Measurements from ENCODE around the gene TECPR1.

DNA sequence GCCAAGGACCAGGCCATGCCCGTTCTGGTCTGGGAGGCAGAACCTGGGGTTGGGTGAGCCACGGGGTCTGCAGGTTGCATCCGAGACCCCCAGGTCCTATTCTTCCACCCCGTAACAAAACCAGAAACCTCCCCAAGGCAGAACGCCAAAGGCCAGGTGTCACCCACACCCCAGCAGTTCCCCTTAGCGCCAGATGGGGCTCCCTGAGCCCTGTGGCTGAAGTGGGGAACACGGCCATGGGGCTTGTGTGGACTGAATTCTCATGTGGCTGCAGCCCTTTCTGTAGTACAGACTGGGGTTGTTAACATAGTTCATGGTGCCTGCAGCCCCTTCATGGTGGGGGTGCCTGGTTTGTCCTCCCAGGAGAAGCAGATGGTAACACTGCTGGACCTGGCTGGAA lies 39.7 kb upstream of the TECPR1 start:
- no peak for TF ChIP-seq CTCF (IDR thresholded peaks at IDR 0.05)
- no peak for TF ChIP-seq EP300 (IDR thresholded peaks at IDR 0.05)
